Spleen (tissue), 7 donors: ENCODE measurements around the gene IGSF21.

Source experiments
- POLR2A ChIP-seq, 3 donors: fragments of 450-650 bp; IDR thresholded peaks; one replicate each; pipeline ENCODE4 v1.5.1; 2017; ENCODE audit warnings: antibody characterized with exemption in 3 of 3, mild to moderate bottlenecking in 1 of 3
- POLR2AphosphoS5 ChIP-seq, 3 donors: sonication (generic); formaldehyde crosslinking; IDR thresholded peaks; one replicate each; pipeline ENCODE4 v1.5.1; 2017; ENCODE audit warnings: antibody characterized with exemption in 3 of 3
- TF ChIP-seq, protein P1 (sequence below), 11 experiments: fragments of 200-600 bp in 7 of 11; fragments of 450-650 bp in 4 of 11; sonication (generic) in 4 of 11; IDR thresholded peaks in 8 of 11; conservative IDR thresholded peaks in 3 of 11; 1 replicate in 7 of 11; 2 replicates in 4 of 11; pipeline versions ENCODE4 v1.4.0 to v1.8.0; 2016 to 2021; ENCODE audit warnings: antibody characterized with exemption in 11 of 11, inconsistent platforms in 4 of 11, mild to moderate bottlenecking in 1 of 11
- donor health status: DM: no; HTN: no; CAD: no; lungs with moderate emphysema.
- donor health status: DM: no; HTN: no; CAD: no.
- donor health status: DM: no; HTN: no; CAD: no.

DNA sequence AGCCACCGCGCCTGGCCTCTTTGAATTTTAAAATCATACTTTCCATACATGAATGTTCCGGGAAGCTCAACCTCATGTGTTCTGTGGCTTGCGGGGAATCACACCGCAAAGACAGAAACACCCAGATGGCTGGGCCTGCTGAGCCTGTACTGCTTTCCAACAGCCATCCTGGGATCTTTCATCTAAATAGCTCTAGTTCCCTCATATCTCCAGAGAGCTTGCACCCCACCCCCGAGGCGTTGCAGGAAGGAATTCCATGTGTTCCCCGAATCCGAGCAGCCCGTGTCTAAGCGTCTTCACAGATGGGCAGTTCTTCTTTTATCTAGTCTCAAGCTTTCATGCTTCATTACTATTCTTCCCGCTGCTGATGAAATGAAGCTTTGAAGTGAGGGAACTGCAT lies 66.4 kb downstream of the IGSF21 start:
- TF ChIP-seq POLR2AphosphoS5 (IDR thresholded peaks at IDR 0.05) (no peak), POLR2A (IDR thresholded peaks at IDR 0.05) (no peak)
- TF ChIP-seq, protein P1, sequence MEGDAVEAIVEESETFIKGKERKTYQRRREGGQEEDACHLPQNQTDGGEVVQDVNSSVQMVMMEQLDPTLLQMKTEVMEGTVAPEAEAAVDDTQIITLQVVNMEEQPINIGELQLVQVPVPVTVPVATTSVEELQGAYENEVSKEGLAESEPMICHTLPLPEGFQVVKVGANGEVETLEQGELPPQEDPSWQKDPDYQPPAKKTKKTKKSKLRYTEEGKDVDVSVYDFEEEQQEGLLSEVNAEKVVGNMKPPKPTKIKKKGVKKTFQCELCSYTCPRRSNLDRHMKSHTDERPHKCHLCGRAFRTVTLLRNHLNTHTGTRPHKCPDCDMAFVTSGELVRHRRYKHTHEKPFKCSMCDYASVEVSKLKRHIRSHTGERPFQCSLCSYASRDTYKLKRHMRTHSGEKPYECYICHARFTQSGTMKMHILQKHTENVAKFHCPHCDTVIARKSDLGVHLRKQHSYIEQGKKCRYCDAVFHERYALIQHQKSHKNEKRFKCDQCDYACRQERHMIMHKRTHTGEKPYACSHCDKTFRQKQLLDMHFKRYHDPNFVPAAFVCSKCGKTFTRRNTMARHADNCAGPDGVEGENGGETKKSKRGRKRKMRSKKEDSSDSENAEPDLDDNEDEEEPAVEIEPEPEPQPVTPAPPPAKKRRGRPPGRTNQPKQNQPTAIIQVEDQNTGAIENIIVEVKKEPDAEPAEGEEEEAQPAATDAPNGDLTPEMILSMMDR (IDR thresholded peaks at IDR 0.05 in 8 of 11, conservative IDR thresholded peaks at IDR 0.05 in 3 of 11), result no peak
